ENCODE measurements around the gene KCNB1. TPM values are rescaled to one million over a fixed set of nuclear protein-coding genes. Genes with fewer than 3 reads are reported as not detected.

KCNB1 gene
- total RNA-seq, 1 experiment from 2014 or later, result not detected

DNA sequence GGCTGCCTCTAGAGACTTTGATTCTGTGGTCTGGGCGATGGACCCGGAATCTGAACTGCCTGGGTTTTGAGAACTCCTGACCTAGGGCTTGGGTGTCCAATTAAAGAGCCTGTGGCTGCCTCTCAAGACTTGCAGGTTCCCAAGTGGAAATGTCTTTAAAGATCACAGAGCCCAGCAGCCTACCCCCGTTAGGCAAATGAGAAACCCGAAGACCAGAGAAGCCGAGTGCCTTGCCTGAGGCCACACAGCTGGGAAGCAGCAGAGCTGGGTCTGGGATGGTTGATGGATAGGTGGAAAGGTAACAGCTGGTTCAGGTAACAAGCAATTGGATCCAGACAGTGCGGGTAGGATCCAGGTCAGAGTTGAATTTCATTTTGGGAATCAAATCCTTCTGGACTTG lies 25.8 kb downstream of the KCNB1 start:
- no peaks in the 10 kb centered on the region for H3K4me1 Mint-ChIP-seq (ENCODE audit: low read depth, unreplicated experiment)
- no TSS peak for BruUV-seq (replicated peaks)
- H3K4me3 Mint-ChIP-seq (ENCODE audit: low read depth, unreplicated experiment), result no peak overlapping the region
- peaks cover 100% of the 10 kb centered on the region for H3K27me3 Mint-ChIP-seq (ENCODE audit: unreplicated experiment)
- TF ChIP-seq, protein P1, sequence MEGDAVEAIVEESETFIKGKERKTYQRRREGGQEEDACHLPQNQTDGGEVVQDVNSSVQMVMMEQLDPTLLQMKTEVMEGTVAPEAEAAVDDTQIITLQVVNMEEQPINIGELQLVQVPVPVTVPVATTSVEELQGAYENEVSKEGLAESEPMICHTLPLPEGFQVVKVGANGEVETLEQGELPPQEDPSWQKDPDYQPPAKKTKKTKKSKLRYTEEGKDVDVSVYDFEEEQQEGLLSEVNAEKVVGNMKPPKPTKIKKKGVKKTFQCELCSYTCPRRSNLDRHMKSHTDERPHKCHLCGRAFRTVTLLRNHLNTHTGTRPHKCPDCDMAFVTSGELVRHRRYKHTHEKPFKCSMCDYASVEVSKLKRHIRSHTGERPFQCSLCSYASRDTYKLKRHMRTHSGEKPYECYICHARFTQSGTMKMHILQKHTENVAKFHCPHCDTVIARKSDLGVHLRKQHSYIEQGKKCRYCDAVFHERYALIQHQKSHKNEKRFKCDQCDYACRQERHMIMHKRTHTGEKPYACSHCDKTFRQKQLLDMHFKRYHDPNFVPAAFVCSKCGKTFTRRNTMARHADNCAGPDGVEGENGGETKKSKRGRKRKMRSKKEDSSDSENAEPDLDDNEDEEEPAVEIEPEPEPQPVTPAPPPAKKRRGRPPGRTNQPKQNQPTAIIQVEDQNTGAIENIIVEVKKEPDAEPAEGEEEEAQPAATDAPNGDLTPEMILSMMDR (IDR thresholded peaks at IDR 0.05; ENCODE audit: unreplicated experiment), result no peak
- no peaks in the 10 kb centered on the region for H3K36me3 Mint-ChIP-seq (ENCODE audit: insufficient read depth, unreplicated experiment)
- H3K27ac Mint-ChIP-seq (ENCODE audit: unreplicated experiment), result no peak overlapping the region
- CTCF ChIA-PET, result no interaction called here
- no peaks in the 10 kb centered on the region for H3K9me3 Mint-ChIP-seq (ENCODE audit: low read depth, unreplicated experiment)
- intact Hi-C loops (cut with micrococcal nuclease; ENCODE audit: unreplicated experiment), result no loop called here
- no peak for DNase-seq

DNA sequence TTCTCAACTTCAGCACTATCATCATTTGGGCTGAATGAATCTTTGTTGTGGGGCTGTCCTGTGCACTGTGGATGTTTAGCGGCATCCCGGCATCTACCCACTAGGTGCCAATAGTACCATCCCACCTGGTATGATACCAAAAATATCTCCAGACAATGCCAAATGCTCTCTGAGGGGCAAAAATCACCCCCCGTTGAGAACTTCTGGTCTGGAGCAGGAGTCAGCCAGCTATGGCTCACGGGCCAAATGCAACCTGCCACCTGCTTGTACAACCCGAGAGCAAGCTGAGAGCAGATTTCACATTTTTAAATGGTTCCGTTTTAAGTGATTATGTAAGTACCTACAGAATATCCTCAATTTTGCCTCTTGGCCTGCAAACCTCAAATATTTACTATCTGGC lies 26.8 kb downstream of the KCNB1 start:
- no peak overlapping the region for H3K27ac Mint-ChIP-seq (ENCODE audit: unreplicated experiment)
- no peak overlapping the region for H3K4me3 Mint-ChIP-seq (ENCODE audit: low read depth, unreplicated experiment)
- no peaks in the 10 kb centered on the region for H3K36me3 Mint-ChIP-seq (ENCODE audit: insufficient read depth, unreplicated experiment)
- no peak for DNase-seq
- BruUV-seq (replicated peaks), result no TSS peak
- TF ChIP-seq, protein P1 (IDR thresholded peaks at IDR 0.05; ENCODE audit: unreplicated experiment), result no peak
- H3K9me3 Mint-ChIP-seq (ENCODE audit: low read depth, unreplicated experiment), result no peaks in the 10 kb centered on the region
- CTCF ChIA-PET, result interaction anchor here (0.7 kb wide), 2 partner anchors 19 to 297 kb away, joined by 3 to 4 read pairs; no protein-coding TSS in a partner anchor
- intact Hi-C loops (cut with micrococcal nuclease; ENCODE audit: unreplicated experiment), result no loop called here
- no peaks in the 10 kb centered on the region for H3K4me1 Mint-ChIP-seq (ENCODE audit: low read depth, unreplicated experiment)
- peaks cover 100% of the 10 kb centered on the region for H3K27me3 Mint-ChIP-seq (ENCODE audit: unreplicated experiment)

DNA sequence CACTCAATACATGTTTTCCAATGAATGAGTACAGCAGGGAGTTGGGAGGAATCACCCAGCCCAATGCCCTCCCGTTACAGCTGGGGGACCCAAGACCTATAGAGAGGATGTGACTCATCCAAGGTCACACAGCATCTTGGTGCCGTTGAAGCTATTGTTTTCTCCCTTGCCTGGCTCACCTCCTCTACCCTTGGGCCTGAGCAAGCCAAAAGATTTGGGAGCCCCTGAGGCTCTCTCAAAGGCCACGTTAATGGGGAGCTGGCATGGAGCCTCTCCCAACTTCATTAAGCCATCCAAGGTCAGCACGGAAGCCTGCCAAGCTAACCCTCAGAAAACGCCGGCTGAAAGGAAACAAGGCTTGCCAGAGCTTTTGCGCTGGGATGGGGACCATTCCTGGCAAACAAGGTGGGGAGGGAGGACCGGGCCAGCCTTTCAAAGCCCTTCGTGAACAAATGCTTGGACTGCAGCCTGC lies 30.4 kb downstream of the KCNB1 start:
- BruUV-seq (replicated peaks), result no TSS peak
- CTCF ChIA-PET, result interaction anchor here (0.5 to 1.0 kb wide), 4 partner anchors 30 to 256 kb away, joined by 3 to 12 read pairs (median 4); partner anchors contain the start of gene KCNB1
- peaks cover 90% of the 10 kb centered on the region for H3K27me3 Mint-ChIP-seq (ENCODE audit: unreplicated experiment)
- H3K36me3 Mint-ChIP-seq (ENCODE audit: insufficient read depth, unreplicated experiment), result no peaks in the 10 kb centered on the region
- H3K27ac Mint-ChIP-seq (ENCODE audit: unreplicated experiment), result no peak overlapping the region
- DNase-seq, result no peak
- TF ChIP-seq, protein P1 (IDR thresholded peaks at IDR 0.05; ENCODE audit: unreplicated experiment), result no peak
- H3K4me1 Mint-ChIP-seq (ENCODE audit: low read depth, unreplicated experiment), result no peaks in the 10 kb centered on the region
- intact Hi-C loops (cut with micrococcal nuclease; ENCODE audit: unreplicated experiment), result no loop called here
- no peaks in the 10 kb centered on the region for H3K9me3 Mint-ChIP-seq (ENCODE audit: low read depth, unreplicated experiment)
- H3K4me3 Mint-ChIP-seq (ENCODE audit: low read depth, unreplicated experiment), result no peak overlapping the region

DNA sequence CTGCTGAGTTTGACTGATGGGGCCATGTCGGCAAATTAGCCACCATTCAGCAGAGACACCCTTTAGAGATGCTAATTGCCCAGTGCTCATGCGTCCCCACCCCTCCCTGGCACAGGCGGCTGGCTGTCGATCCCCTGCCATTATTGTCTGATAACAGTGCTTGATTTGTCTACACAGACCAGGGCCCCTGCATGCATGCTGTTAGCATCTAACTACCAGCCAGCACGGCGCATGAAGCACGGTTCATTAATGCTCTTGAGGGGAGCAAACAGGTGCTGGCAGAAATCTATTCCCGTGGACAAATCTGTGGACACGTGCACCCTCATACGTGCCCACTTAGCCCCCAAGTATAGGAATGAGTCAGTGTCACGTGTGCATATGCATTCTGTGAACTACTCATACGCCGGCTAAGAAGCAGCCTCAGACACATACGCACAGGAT lies 32.2 kb downstream of the KCNB1 start:
- Mint-ChIP-seq H3K36me3 (ENCODE audit: insufficient read depth, unreplicated experiment) (no peaks in the 10 kb centered on the region), H3K27me3 (ENCODE audit: unreplicated experiment) (peaks cover 90% of the 10 kb centered on the region), H3K4me3 (ENCODE audit: low read depth, unreplicated experiment) (no peak overlapping the region), H3K4me1 (ENCODE audit: low read depth, unreplicated experiment) (peaks cover 2% of the 10 kb centered on the region), H3K9me3 (ENCODE audit: low read depth, unreplicated experiment) (no peaks in the 10 kb centered on the region), H3K27ac (ENCODE audit: unreplicated experiment) (no peak overlapping the region)
- TF ChIP-seq, protein P1 (IDR thresholded peaks at IDR 0.05; ENCODE audit: unreplicated experiment), result no peak
- no TSS peak for BruUV-seq (replicated peaks)
- DNase-seq, result no peak
- intact Hi-C loops (cut with micrococcal nuclease; ENCODE audit: unreplicated experiment), result no loop called here
- CTCF ChIA-PET, result interaction anchor here (1.2 kb wide), 1 partner anchor 65 kb away, joined by 3 read pairs; no protein-coding TSS in a partner anchor

Measured in Calu3 (cell line).